ENCODE data around the gene GNB1.

The GNB1 gene

GRCh38 chr1:1926886-1927660, 36.2 kb upstream of the GNB1 start:
- Mint-ChIP-seq H3K36me3 (ENCODE audit: low read depth) (no peaks in the 10 kb centered on the region), H3K9me3 (no peaks in the 10 kb centered on the region), H3K4me3 (no peak overlapping the region), H3K27me3 (peaks cover 25% of the 10 kb centered on the region), H3K4me1 (ENCODE audit: low read depth) (no peaks in the 10 kb centered on the region), H3K27ac (no peak overlapping the region)
- intact Hi-C loops (cut with micrococcal nuclease), result no loop called here

GRCh38 chr1:1926346-1926811, 35.5 kb upstream of the GNB1 start:
- H3K27ac Mint-ChIP-seq, result no peak overlapping the region
- H3K4me3 Mint-ChIP-seq, result no peak overlapping the region
- intact Hi-C loops (cut with micrococcal nuclease), result no loop called here
- no peaks in the 10 kb centered on the region for H3K4me1 Mint-ChIP-seq (ENCODE audit: low read depth)
- H3K36me3 Mint-ChIP-seq (ENCODE audit: low read depth), result no peaks in the 10 kb centered on the region
- no peaks in the 10 kb centered on the region for H3K9me3 Mint-ChIP-seq
- H3K27me3 Mint-ChIP-seq, result peaks cover 25% of the 10 kb centered on the region

- Mint-ChIP-seq H3K4me3 (no peak overlapping the region), H3K36me3 (ENCODE audit: low read depth) (no peaks in the 10 kb centered on the region), H3K27ac (no peak overlapping the region), H3K9me3 (no peaks in the 10 kb centered on the region), H3K4me1 (ENCODE audit: low read depth) (no peaks in the 10 kb centered on the region), H3K27me3 (peaks cover 25% of the 10 kb centered on the region)
- intact Hi-C loops (cut with micrococcal nuclease), result no loop called here
Measured at GRCh38 chr1:1925437-1926345, 34.8 kb upstream of the GNB1 start.

GRCh38 chr1:1924849-1925248, 34.0 kb upstream of the GNB1 start:
- Mint-ChIP-seq H3K36me3 (ENCODE audit: low read depth) (no peaks in the 10 kb centered on the region), H3K4me3 (no peak overlapping the region), H3K4me1 (ENCODE audit: low read depth) (peaks cover under 1% of the 10 kb centered on the region), H3K27me3 (peaks cover 25% of the 10 kb centered on the region), H3K27ac (no peak overlapping the region), H3K9me3 (no peaks in the 10 kb centered on the region)
- intact Hi-C loops (cut with micrococcal nuclease), result no loop called here

- Mint-ChIP-seq H3K36me3 (ENCODE audit: low read depth) (no peaks in the 10 kb centered on the region), H3K27ac (no peak overlapping the region), H3K4me1 (ENCODE audit: low read depth) (peaks cover 5% of the 10 kb centered on the region), H3K9me3 (no peaks in the 10 kb centered on the region), H3K4me3 (no peak overlapping the region), H3K27me3 (peaks cover 25% of the 10 kb centered on the region)
- intact Hi-C loops (cut with micrococcal nuclease), result no loop called here
Measured at GRCh38 chr1:1924386-1924785, 33.5 kb upstream of the GNB1 start.

- Mint-ChIP-seq H3K9me3 (no peaks in the 10 kb centered on the region), H3K4me3 (no peak overlapping the region), H3K36me3 (ENCODE audit: low read depth) (no peaks in the 10 kb centered on the region), H3K4me1 (ENCODE audit: low read depth) (peaks cover 10% of the 10 kb centered on the region), H3K27ac (no peak overlapping the region), H3K27me3 (peaks cover 22% of the 10 kb centered on the region)
- intact Hi-C loops (cut with micrococcal nuclease), result no loop called here
Measured at GRCh38 chr1:1922956-1923833, 32.3 kb upstream of the GNB1 start.

GRCh38 chr1:1922702-1922955, 31.7 kb upstream of the GNB1 start:
- H3K27ac Mint-ChIP-seq, result no peak overlapping the region
- H3K4me1 Mint-ChIP-seq (ENCODE audit: low read depth), result peaks cover 15% of the 10 kb centered on the region
- H3K27me3 Mint-ChIP-seq, result peaks cover 25% of the 10 kb centered on the region
- no peak overlapping the region for H3K4me3 Mint-ChIP-seq
- intact Hi-C loops (cut with micrococcal nuclease), result no loop called here
- H3K9me3 Mint-ChIP-seq, result no peaks in the 10 kb centered on the region
- no peaks in the 10 kb centered on the region for H3K36me3 Mint-ChIP-seq (ENCODE audit: low read depth)

- H3K4me3 Mint-ChIP-seq, result no peak overlapping the region
- no peaks in the 10 kb centered on the region for H3K36me3 Mint-ChIP-seq (ENCODE audit: low read depth)
- H3K4me1 Mint-ChIP-seq (ENCODE audit: low read depth), result peaks cover 16% of the 10 kb centered on the region
- intact Hi-C loops (cut with micrococcal nuclease), result no loop called here
- H3K9me3 Mint-ChIP-seq, result no peaks in the 10 kb centered on the region
- no peak overlapping the region for H3K27ac Mint-ChIP-seq
- H3K27me3 Mint-ChIP-seq, result peaks cover 27% of the 10 kb centered on the region
Measured at GRCh38 chr1:1921901-1922701, 31.2 kb upstream of the GNB1 start.

GRCh38 chr1:1921459-1921862, 30.6 kb upstream of the GNB1 start:
- peaks cover 16% of the 10 kb centered on the region for H3K4me1 Mint-ChIP-seq (ENCODE audit: low read depth)
- intact Hi-C loops (cut with micrococcal nuclease), result no loop called here
- no peaks in the 10 kb centered on the region for H3K36me3 Mint-ChIP-seq (ENCODE audit: low read depth)
- H3K27me3 Mint-ChIP-seq, result peaks cover 29% of the 10 kb centered on the region
- no peak overlapping the region for H3K27ac Mint-ChIP-seq
- no peak overlapping the region for H3K4me3 Mint-ChIP-seq
- no peaks in the 10 kb centered on the region for H3K9me3 Mint-ChIP-seq

GRCh38 chr1:1920608-1921458, 29.9 kb upstream of the GNB1 start:
- Mint-ChIP-seq H3K27me3 (peaks cover 31% of the 10 kb centered on the region), H3K4me3 (no peak overlapping the region), H3K4me1 (ENCODE audit: low read depth) (peaks cover 16% of the 10 kb centered on the region), H3K36me3 (ENCODE audit: low read depth) (no peaks in the 10 kb centered on the region), H3K27ac (peak overlapping the region; percentile 24), H3K9me3 (no peaks in the 10 kb centered on the region)
- intact Hi-C loops (cut with micrococcal nuclease), result no loop called here

GRCh38 chr1:1920057-1920607, 29.2 kb upstream of the GNB1 start:
- peak overlapping the region; percentile 70 for H3K4me3 Mint-ChIP-seq
- intact Hi-C loops (cut with micrococcal nuclease), result no loop called here
- H3K9me3 Mint-ChIP-seq, result no peaks in the 10 kb centered on the region
- H3K27me3 Mint-ChIP-seq, result peaks cover 34% of the 10 kb centered on the region
- H3K4me1 Mint-ChIP-seq (ENCODE audit: low read depth), result peaks cover 16% of the 10 kb centered on the region
- peak overlapping the region; percentile 24 for H3K27ac Mint-ChIP-seq
- no peaks in the 10 kb centered on the region for H3K36me3 Mint-ChIP-seq (ENCODE audit: low read depth)

- Mint-ChIP-seq H3K36me3 (ENCODE audit: low read depth) (no peaks in the 10 kb centered on the region), H3K27ac (peak overlapping the region; percentile 24), H3K27me3 (peaks cover 32% of the 10 kb centered on the region), H3K9me3 (no peaks in the 10 kb centered on the region), H3K4me1 (ENCODE audit: low read depth) (peaks cover 16% of the 10 kb centered on the region), H3K4me3 (peak overlapping the region; percentile 70)
- intact Hi-C loops (cut with micrococcal nuclease), result loop anchor here (1.0 kb wide), 1 partner anchor 10 kb away; no protein-coding TSS in a partner anchor
Measured at GRCh38 chr1:1919304-1920056, 28.6 kb upstream of the GNB1 start.
